IMR-90 (cell line): ENCODE data around the gene MBLAC2. TPM values are rescaled to one million over a fixed set of nuclear protein-coding genes. Genes with fewer than 3 reads are reported as not detected.

ENCODE experiments used
- ATAC-seq: fragments of 200-7000 bp; cut with Tn5 transposase; 2 replicates; pipeline ENCODE4 v1.9.1; 2020; ENCODE audit warnings: low read depth, mild to moderate bottlenecking, moderate library complexity
- BruUV-seq: library from RNA; stranded (reverse); fragments of 400-500 nt; replicated peaks from 2 replicates; lab custom pipeline; 2021; lab: Mats Ljungman, UMichigan
- CTCF ChIA-PET: fragments of 300-600 bp; formaldehyde crosslinking; extraction: SDS; loops from one replicate; lab custom pipeline; 2021; ENCODE audit warnings: antibody characterized with exemption; lab: Yijun Ruan, JAX
- POLR2A ChIA-PET: fragments of 300-600 bp; sonication (Branson Sonifier 250); formaldehyde crosslinking; loops from one replicate; lab custom pipeline; 2022; ENCODE audit warnings: antibody characterized with exemption; ENCODE audit not compliant: unreplicated experiment; lab: Charles Lee
- DNase-seq: peaks from one replicate; pipeline ENCODE4 v3.0.0; 2013
- H2AFZ ChIP-seq: replicated peaks from 2 replicates; pipeline ENCODE3; 2013; ENCODE audit warnings: low read length, mild to moderate bottlenecking; ENCODE audit not compliant: poor library complexity
- H2AK5ac ChIP-seq: 2 replicates; pipeline ENCODE4 v1.6.1; 2013; ENCODE audit warnings: low read depth, low read length, inconsistent platforms
- H2AK9ac ChIP-seq: replicated peaks from 2 replicates; pipeline ENCODE3; 2013; ENCODE audit warnings: mild to moderate bottlenecking, low read depth, low read length, moderate library complexity; ENCODE audit not compliant: poor library complexity
- H2BK120ac ChIP-seq: 2 replicates; pipeline ENCODE4 v1.6.1; 2013; ENCODE audit warnings: low read depth, low read length, inconsistent platforms
- H2BK15ac ChIP-seq: 3 replicates; pipeline ENCODE4 v1.6.1; 2013; ENCODE audit warnings: low read depth, low read length, inconsistent platforms
- H2BK20ac ChIP-seq: 2 replicates; pipeline ENCODE4 v1.6.1; 2013; ENCODE audit warnings: low read depth, mild to moderate bottlenecking, inconsistent platforms, low read length, moderate library complexity
- H2BK5ac ChIP-seq: 2 replicates; pipeline ENCODE4 v1.6.1; 2013; ENCODE audit warnings: mild to moderate bottlenecking, low read depth, low read length, inconsistent platforms; ENCODE audit not compliant: poor library complexity, severe bottlenecking
- H3K14ac ChIP-seq: replicated peaks from 2 replicates; pipeline ENCODE4 v1.6.1; 2013; ENCODE audit warnings: low read depth, low read length, inconsistent platforms
- H3K18ac ChIP-seq: 2 replicates; pipeline ENCODE4 v1.6.1; 2013; ENCODE audit warnings: low read depth, low read length, control low read depth
- H3K23ac ChIP-seq: 2 replicates; pipeline ENCODE4 v1.6.1; 2013; ENCODE audit warnings: low read depth, low read length, inconsistent platforms
- H3K27ac ChIP-seq: 2 replicates; pipeline ENCODE4 v1.5.1; 2013; ENCODE audit warnings: mild to moderate bottlenecking, control low read depth, low read length; ENCODE audit not compliant: insufficient read depth
- H3K27me3 ChIP-seq: 2 replicates; pipeline ENCODE4 v1.6.1; 2013; ENCODE audit warnings: low read length; ENCODE audit not compliant: control insufficient read depth, insufficient read depth
- H3K36me3 ChIP-seq: 2 replicates; pipeline ENCODE4 v1.6.1; 2013; ENCODE audit warnings: low read length, mixed read lengths; ENCODE audit not compliant: control insufficient read depth, insufficient read depth
- H3K4ac ChIP-seq: 2 replicates; pipeline ENCODE4 v1.6.1; 2013; ENCODE audit warnings: low read depth, low read length, inconsistent platforms
- H3K4me1 ChIP-seq: 2 replicates; pipeline ENCODE4 v1.6.1; 2013; ENCODE audit warnings: low read length, mixed read lengths; ENCODE audit not compliant: control insufficient read depth, insufficient read depth
- H3K4me2 ChIP-seq: 2 replicates; pipeline ENCODE4 v1.6.1; 2013; ENCODE audit warnings: low read depth, mild to moderate bottlenecking, control low read depth, low read length, moderate library complexity
- H3K4me3 ChIP-seq: 2 replicates; pipeline ENCODE4 v1.5.1; 2013; ENCODE audit warnings: low read depth, mild to moderate bottlenecking, control low read depth, low read length, moderate library complexity; ENCODE audit not compliant: insufficient read depth
- H3K56ac ChIP-seq: 2 replicates; pipeline ENCODE4 v1.6.1; 2013; ENCODE audit warnings: low read length, inconsistent platforms; ENCODE audit not compliant: insufficient read depth; ENCODE audit errors: extremely low read depth
- H3K79me1 ChIP-seq, 2 experiments: 2 replicates each; pipeline ENCODE4 v1.6.1; 2013; ENCODE audit warnings: low read length in 2 of 2, inconsistent platforms in 1 of 2, low read depth in 1 of 2
- H3K9ac ChIP-seq: 2 replicates; pipeline ENCODE4 v1.6.1; 2013; ENCODE audit warnings: low read depth, low read length, control low read depth
- H3K9me1 ChIP-seq: 2 replicates; pipeline ENCODE4 v1.6.1; 2013; ENCODE audit warnings: low read length, inconsistent platforms; ENCODE audit not compliant: insufficient read depth
- H3K9me3 ChIP-seq: 2 replicates; pipeline ENCODE4 v1.6.1; 2013; ENCODE audit warnings: low read length; ENCODE audit not compliant: control insufficient read depth, insufficient read depth
- H4K20me1 ChIP-seq: 2 replicates; pipeline ENCODE4 v1.6.1; 2013; ENCODE audit warnings: low read length, inconsistent platforms; ENCODE audit not compliant: insufficient read depth
- H4K5ac ChIP-seq: 2 replicates; pipeline ENCODE4 v1.6.1; 2013; ENCODE audit warnings: mild to moderate bottlenecking, low read depth, low read length, control low read depth
- H4K8ac ChIP-seq, 2 experiments: 2 replicates each; pipeline ENCODE4 v1.6.1; 2013; ENCODE audit warnings: low read depth in 2 of 2, low read length in 2 of 2, control low read depth in 1 of 2, inconsistent platforms in 1 of 2
- H4K91ac ChIP-seq: 2 replicates; pipeline ENCODE4 v1.6.1; 2013; ENCODE audit warnings: low read depth, low read length, inconsistent platforms; ENCODE audit not compliant: insufficient read depth
- CTCF ChIP-seq: conservative IDR thresholded peaks from 2 replicates; pipeline ENCODE4 v1.5.1; 2012; ENCODE audit warnings: mild to moderate bottlenecking, low read depth, low read length, improper control_type of control experiment
- MAFK ChIP-seq: IDR thresholded peaks from 2 replicates; pipeline ENCODE4 v1.6.1; 2012; ENCODE audit warnings: low read depth, low read length, improper control_type of control experiment
- MAZ ChIP-seq: IDR thresholded peaks from 2 replicates; pipeline ENCODE4 v1.6.1; 2012; ENCODE audit warnings: low read depth, mild to moderate bottlenecking, low read length, improper control_type of control experiment, moderate library complexity, borderline replicate concordance
- MXI1 ChIP-seq: IDR thresholded peaks from 2 replicates; pipeline ENCODE4 v1.6.1; 2012; ENCODE audit warnings: low read depth, mild to moderate bottlenecking, low read length, moderate library complexity, borderline replicate concordance
- POLR2A ChIP-seq: IDR thresholded peaks from 2 replicates; pipeline ENCODE4 v1.6.1; 2012; ENCODE audit warnings: mild to moderate bottlenecking, low read depth, low read length
- RAD21 ChIP-seq: IDR thresholded peaks from 2 replicates; pipeline ENCODE4 v1.6.1; 2012; ENCODE audit warnings: low read length, improper control_type of control experiment
- USF2 ChIP-seq: fragments of 150-350 bp; IDR thresholded peaks from 2 replicates; pipeline ENCODE4 v1.6.1; 2017; ENCODE audit warnings: mild to moderate bottlenecking, antibody characterized with exemption, low read length, low read depth
- WGBS, 2 experiments: methylation state at CpG; one replicate each; pipeline versions ENCODE4 v1.1.5 to v1.1.7; 2013; ENCODE audit warnings: missing lambda C conversion rate in 2 of 2; ENCODE audit not compliant: insufficient read length in 1 of 2; ENCODE audit errors: extremely low coverage in 2 of 2; 5-methylcytosine and 5-hydroxymethylcytosine counted together
- dilution Hi-C: fragments of 300-500 bp; cut with HindIII; formaldehyde crosslinking; loops from one replicate; pipeline ENCODE4 v1.14.3; 2018; ENCODE audit warnings: low sequenced_read_pairs; ENCODE audit not compliant: unreplicated experiment
- in situ Hi-C: fragments of 300-500 bp; cut with MboI; formaldehyde crosslinking; loops from 3 replicates; pipeline ENCODE4 v1.14.3; 2019; ENCODE audit warnings: low sequenced_read_pairs, inconsistent platforms, mixed read lengths
- intact Hi-C: fragments of 100-400 bp; cut with micrococcal nuclease; formaldehyde crosslinking; loops from 2 replicates; pipeline ENCODE4 v1.10.0; 2022
- polyA plus RNA-seq, 3 experiments: library from polyadenylated mRNA; depleted of rRNA; stranded (reverse); fragments of >200 nt; gene quantifications; 2 replicates each; pipeline ENCODE4 v1.2.3, GENCODE V29; 2012; ENCODE audit warnings: low replicate concordance in 1 of 3
- total RNA-seq: library from RNA; depleted of rRNA; stranded (reverse); fragments of >200 nt; gene quantifications from 2 replicates; pipeline ENCODE4 v1.2.3, GENCODE V29; 2012
- TF ChIP-seq, protein P1 (sequence below): fragments of 150-350 bp; IDR thresholded peaks from 2 replicates; pipeline ENCODE4 v1.6.1; 2016; ENCODE audit warnings: low read depth, mild to moderate bottlenecking, low read length, moderate library complexity, borderline replicate concordance

The MBLAC2 gene
- total and polyA plus RNA-seq, 2 of the 4 experiments (the other 2 are of a cell fraction), result 3.0 to 3.2 TPM

GRCh38 chr5:90475436-90475980 lies 937 bp upstream of the MBLAC2 start:
- dilution Hi-C loops (no loop called here), intact Hi-C loops (no loop called here), in situ Hi-C loops (no loop called here)
- no peak overlapping the region for H2BK5ac ChIP-seq
- H4K8ac ChIP-seq, result peak overlapping the region in 1 of 2 experiments; percentile 77; a peak in 1 of 4 replicates
- peaks cover 2% of the 10 kb centered on the region for H3K4me1 ChIP-seq
- H2AFZ ChIP-seq, result no peak overlapping the region
- no peak overlapping the region for H3K4me3 ChIP-seq
- TF ChIP-seq MAZ, result no peak
- TF ChIP-seq CTCF, result no peak
- TF ChIP-seq USF2, result no peak
- TF ChIP-seq, protein P1, sequence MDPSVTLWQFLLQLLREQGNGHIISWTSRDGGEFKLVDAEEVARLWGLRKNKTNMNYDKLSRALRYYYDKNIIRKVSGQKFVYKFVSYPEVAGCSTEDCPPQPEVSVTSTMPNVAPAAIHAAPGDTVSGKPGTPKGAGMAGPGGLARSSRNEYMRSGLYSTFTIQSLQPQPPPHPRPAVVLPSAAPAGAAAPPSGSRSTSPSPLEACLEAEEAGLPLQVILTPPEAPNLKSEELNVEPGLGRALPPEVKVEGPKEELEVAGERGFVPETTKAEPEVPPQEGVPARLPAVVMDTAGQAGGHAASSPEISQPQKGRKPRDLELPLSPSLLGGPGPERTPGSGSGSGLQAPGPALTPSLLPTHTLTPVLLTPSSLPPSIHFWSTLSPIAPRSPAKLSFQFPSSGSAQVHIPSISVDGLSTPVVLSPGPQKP, result no peak
- TF ChIP-seq MAFK, result no peak
- no peak for TF ChIP-seq MXI1
- no peak for TF ChIP-seq RAD21
- TF ChIP-seq POLR2A, result no peak
- no peak overlapping the region for H4K91ac ChIP-seq
- H3K4ac ChIP-seq, result no peak overlapping the region
- POLR2A ChIA-PET, result no interaction called here
- no TSS peak for BruUV-seq
- H3K56ac ChIP-seq, result no peak overlapping the region
- H3K79me1 ChIP-seq, result peaks cover 13 to 14% of the 10 kb centered on the region in 2 experiments
- CTCF ChIA-PET, result no interaction called here
- no peak overlapping the region for H3K18ac ChIP-seq
- no peak overlapping the region; the same call in 1 of the 2 replicates for H3K4me2 ChIP-seq
- DNase-seq (no peak), ATAC-seq (no peak)
- H3K23ac ChIP-seq, result no peak overlapping the region
- H2AK9ac ChIP-seq, result no peak overlapping the region
- no peak overlapping the region for H2AK5ac ChIP-seq
- H3K27me3 ChIP-seq, result no peaks in the 10 kb centered on the region
- 0 out of 2 replicates have a peak, but pooled peaks cover 2% of the 10 kb centered on the region for H3K9me1 ChIP-seq
- no peaks in the 10 kb centered on the region for H4K20me1 ChIP-seq
- no peak overlapping the region for H2BK20ac ChIP-seq
- no peak overlapping the region for H3K14ac ChIP-seq
- no peak overlapping the region for H3K27ac ChIP-seq
- no peaks in the 10 kb centered on the region for H3K9me3 ChIP-seq
- H3K9ac ChIP-seq, result no peak overlapping the region
- H2BK15ac ChIP-seq, result no peak overlapping the region
- WGBS, 2 experiments, result 60% methylated on average over 3 of the region's 17 CpGs; no CpG with 5 or more reads in 1 of the 2 experiments
- no peaks in the 10 kb centered on the region for H3K36me3 ChIP-seq
- H2BK120ac ChIP-seq, result no peak overlapping the region
- H4K5ac ChIP-seq, result no peak overlapping the region
